KOPT-K1 (cell line): Measurements from ENCODE around the gene FKBP9.
"Not testable (repeated sequence)": the region's sequence is repeated elsewhere in the genome, so short reads cannot be mapped to it uniquely, and the experiment has no call there.

ENCODE experiments used
- H3K27ac ChIP-seq: fragments of 200-600 bp; sonication (generic); 2 replicates; pipeline ENCODE4 v1.5.1; 2016; ENCODE audit warnings: antibody characterized with exemption, mild to moderate bottlenecking, low read depth, low read length; ENCODE audit not compliant: poor library complexity, severe bottlenecking
- H3K36me3 ChIP-seq: fragments of 200-600 bp; sonication (generic); 2 replicates; pipeline ENCODE4 v1.5.1; 2017; ENCODE audit warnings: antibody characterized with exemption, mild to moderate bottlenecking, low read length, moderate library complexity; ENCODE audit not compliant: insufficient read depth
- H3K9me3 ChIP-seq: fragments of 200-600 bp; sonication (generic); 2 replicates; pipeline ENCODE4 v1.5.1; 2017; ENCODE audit warnings: antibody characterized with exemption, low read length, mild to moderate bottlenecking; ENCODE audit not compliant: insufficient read depth, poor library complexity, severe bottlenecking

FKBP9 gene

GRCh38 chr7:32979246-32979645 lies 22.0 kb downstream of the FKBP9 start:
- H3K36me3 ChIP-seq, H3K27ac ChIP-seq, H3K9me3 ChIP-seq: not testable (repeated sequence)

GRCh38 chr7:32979902-32980301 lies 22.7 kb downstream of the FKBP9 start:
- H3K36me3 ChIP-seq, H3K9me3 ChIP-seq, H3K27ac ChIP-seq: not testable (repeated sequence)

GRCh38 chr7:32988148-32988547 lies 30.9 kb downstream of the FKBP9 start:
- H3K36me3 ChIP-seq, H3K27ac ChIP-seq, H3K9me3 ChIP-seq: not testable (repeated sequence)

- not testable (repeated sequence) for H3K27ac ChIP-seq
Observed at GRCh38 chr7:32991068-32991585, 33.9 kb downstream of the FKBP9 start.

GRCh38 chr7:32991975-32992700 lies 34.9 kb downstream of the FKBP9 start:
- not testable (repeated sequence) for H3K9me3 ChIP-seq, H3K27ac ChIP-seq, H3K36me3 ChIP-seq

More at GRCh38 chr7:32991068-32991585, 33.9 kb downstream of the FKBP9 start:
- H3K36me3 ChIP-seq, H3K9me3 ChIP-seq: not testable (repeated sequence)

GRCh38 chr7:32992750-32993149 lies 35.5 kb downstream of the FKBP9 start:
- not testable (repeated sequence) for H3K27ac ChIP-seq, H3K36me3 ChIP-seq, H3K9me3 ChIP-seq

- not testable (repeated sequence) for H3K9me3 ChIP-seq, H3K27ac ChIP-seq, H3K36me3 ChIP-seq
Observed at GRCh38 chr7:32997956-32998355, 40.7 kb downstream of the FKBP9 start.

- not testable (repeated sequence) for H3K36me3 ChIP-seq, H3K9me3 ChIP-seq, H3K27ac ChIP-seq
Observed at GRCh38 chr7:32998361-32999171, 41.3 kb downstream of the FKBP9 start.

GRCh38 chr7:32999380-32999779 lies 42.1 kb downstream of the FKBP9 start:
- not testable (repeated sequence) for H3K36me3 ChIP-seq, H3K27ac ChIP-seq, H3K9me3 ChIP-seq

GRCh38 chr7:33003111-33003510 lies 45.9 kb downstream of the FKBP9 start:
- H3K9me3 ChIP-seq, H3K27ac ChIP-seq, H3K36me3 ChIP-seq: not testable (repeated sequence)

- not testable (repeated sequence) for H3K9me3 ChIP-seq, H3K27ac ChIP-seq, H3K36me3 ChIP-seq
Observed at GRCh38 chr7:33004104-33004616, 46.9 kb downstream of the FKBP9 start.

- not testable (repeated sequence) for H3K27ac ChIP-seq, H3K36me3 ChIP-seq
Observed at GRCh38 chr7:33005193-33005592, 48.0 kb downstream of the FKBP9 start.

GRCh38 chr7:33005690-33006089 lies 48.5 kb downstream of the FKBP9 start:
- H3K27ac ChIP-seq, H3K9me3 ChIP-seq, H3K36me3 ChIP-seq: not testable (repeated sequence)

More at GRCh38 chr7:33005193-33005592, 48.0 kb downstream of the FKBP9 start:
- not testable (repeated sequence) for H3K9me3 ChIP-seq

GRCh38 chr7:33009734-33010133 lies 52.5 kb downstream of the FKBP9 start:
- Histone ChIP-seq H3K36me3 (peaks cover 36% of the 10 kb centered on the region), H3K9me3 (no peaks in the 10 kb centered on the region)

GRCh38 chr7:33012364-33012763 lies 55.1 kb downstream of the FKBP9 start:
- Histone ChIP-seq H3K9me3 (no peaks in the 10 kb centered on the region), H3K27ac (no peak overlapping the region), H3K36me3 (peaks cover 62% of the 10 kb centered on the region)

More at GRCh38 chr7:33009734-33010133, 52.5 kb downstream of the FKBP9 start:
- H3K27ac ChIP-seq = no peak overlapping the region
